C4-2B (cell line): ENCODE measurements around the gene KCNAB3.
"Not testable (repeated sequence)": the region's sequence is repeated elsewhere in the genome, so short reads cannot be mapped to it uniquely, and the experiment has no call there.

ENCODE experiments used
- H3K27ac ChIP-seq: fragments of 450-650 bp; 2 replicates; pipeline ENCODE4 v1.5.1; 2017
- CTCF ChIP-seq: fragments of 450-650 bp; conservative IDR thresholded peaks from 2 replicates; pipeline ENCODE4 v1.5.1; 2017; ENCODE audit warnings: mild to moderate bottlenecking
- ZFX ChIP-seq: fragments of 450-650 bp; IDR thresholded peaks from 2 replicates; pipeline ENCODE4 v1.6.1; 2017

Gene KCNAB3

GRCh38 chr17:7967751-7968150, 38.1 kb upstream of the KCNAB3 start:
- TF ChIP-seq CTCF (no peak), ZFX (no peak)
- no peak overlapping the region for H3K27ac ChIP-seq

GRCh38 chr17:7961421-7961820, 31.8 kb upstream of the KCNAB3 start:
- TF ChIP-seq ZFX, result no peak
- TF ChIP-seq CTCF, result no peak
- no peak overlapping the region for H3K27ac ChIP-seq

- TF ChIP-seq ZFX (no peak), CTCF (no peak)
- no peak overlapping the region for H3K27ac ChIP-seq
Observed at GRCh38 chr17:7959503-7960253, 30.0 kb upstream of the KCNAB3 start.

GRCh38 chr17:7956228-7956965, 26.7 kb upstream of the KCNAB3 start:
- no peak overlapping the region for H3K27ac ChIP-seq
- TF ChIP-seq ZFX (no peak), CTCF (no peak)

GRCh38 chr17:7955414-7956227, 26.0 kb upstream of the KCNAB3 start:
- H3K27ac ChIP-seq, result no peak overlapping the region
- TF ChIP-seq CTCF, result no peak
- TF ChIP-seq ZFX, result no peak

GRCh38 chr17:7953266-7953665, 23.6 kb upstream of the KCNAB3 start:
- H3K27ac ChIP-seq, result not testable (repeated sequence)

GRCh38 chr17:7951143-7951792, 21.6 kb upstream of the KCNAB3 start:
- no peak for TF ChIP-seq ZFX
- TF ChIP-seq CTCF, result no peak
- no peak overlapping the region for H3K27ac ChIP-seq
